SK-MEL-5 (cell line): Measurements from ENCODE around the gene DDR2. TPM values are rescaled to one million over a fixed set of nuclear protein-coding genes. Genes with fewer than 3 reads are reported as not detected.
"Not testable (repeated sequence)": the region's sequence is repeated elsewhere in the genome, so short reads cannot be mapped to it uniquely, and the experiment has no call there.

Source experiments
- DNase-seq: peaks from one replicate; pipeline ENCODE4 v3.0.0-alpha.2; 2016; ENCODE audit warnings: low read depth, low spot score
- in situ Hi-C: cut with HindIII; loops from 2 replicates; pipeline ENCODE4 v1.10.0; 2016; ENCODE audit warnings: low sequenced_read_pairs, high pct_unique_total_duplicates, low pct_unique_long_range_greater_than_20kb
- total RNA-seq: library from RNA; depleted of rRNA; stranded (reverse); fragments of >200 nt; shearing (Covaris generic); gene quantifications from 2 replicates; pipeline ENCODE4 v1.2.3, GENCODE V29; 2014

The DDR2 gene
- total RNA-seq, 1 experiment from 2014 or later, result 32.8 TPM

- DNase-seq, in situ Hi-C loops: not testable (repeated sequence)
Measured at GRCh38 chr1:162727493-162727892, 95.2 kb downstream of the DDR2 start.

- peak; percentile 9 for DNase-seq
- in situ Hi-C loops, result no loop called here
Measured at GRCh38 chr1:162728573-162728972, 96.3 kb downstream of the DDR2 start.

- DNase-seq, in situ Hi-C loops: not testable (repeated sequence)
Measured at GRCh38 chr1:162729195-162729774, 97.0 kb downstream of the DDR2 start.

GRCh38 chr1:162732094-162732493 lies 99.8 kb downstream of the DDR2 start:
- in situ Hi-C loops, result no loop called here
- no peak for DNase-seq

GRCh38 chr1:162732566-162733335 lies 100.5 kb downstream of the DDR2 start:
- DNase-seq, result peak; percentile 16
- in situ Hi-C loops, result no loop called here

GRCh38 chr1:162733336-162733590 lies 101.0 kb downstream of the DDR2 start:
- in situ Hi-C loops, result no loop called here
- no peak for DNase-seq

- in situ Hi-C loops, result no loop called here
- DNase-seq, result no peak
Measured at GRCh38 chr1:162734047-162734446, 101.8 kb downstream of the DDR2 start.

- in situ Hi-C loops, result no loop called here
- no peak for DNase-seq
Measured at GRCh38 chr1:162736184-162736583, 103.9 kb downstream of the DDR2 start.

- no peak for DNase-seq
- in situ Hi-C loops, result no loop called here
Measured at GRCh38 chr1:162736633-162737067, 104.4 kb downstream of the DDR2 start.

- in situ Hi-C loops, result no loop called here
- DNase-seq, result no peak
Measured at GRCh38 chr1:162740755-162741154, 108.5 kb downstream of the DDR2 start.

- no peak for DNase-seq
- in situ Hi-C loops, result no loop called here
Measured at GRCh38 chr1:162741574-162741973, 109.3 kb downstream of the DDR2 start.

- in situ Hi-C loops, DNase-seq: not testable (repeated sequence)
Measured at GRCh38 chr1:162746264-162746942, 114.1 kb downstream of the DDR2 start.

GRCh38 chr1:162753001-162753658 lies 120.9 kb downstream of the DDR2 start:
- in situ Hi-C loops, result no loop called here
- DNase-seq, result peak; percentile 92

- in situ Hi-C loops, result no loop called here
- DNase-seq, result no peak
Measured at GRCh38 chr1:162753998-162754585, 121.8 kb downstream of the DDR2 start.

GRCh38 chr1:162755306-162755705 lies 123.0 kb downstream of the DDR2 start:
- in situ Hi-C loops, result no loop called here
- DNase-seq, result no peak

GRCh38 chr1:162756523-162756922 lies 124.3 kb downstream of the DDR2 start:
- no peak for DNase-seq
- in situ Hi-C loops, result no loop called here

- in situ Hi-C loops, result no loop called here
- no peak for DNase-seq
Measured at GRCh38 chr1:162757476-162757875, 125.2 kb downstream of the DDR2 start.

- DNase-seq, result peak; percentile 19
- in situ Hi-C loops, result no loop called here
Measured at GRCh38 chr1:162765788-162766187, 133.5 kb downstream of the DDR2 start.
